CD4-positive, alpha-beta T cell treated with Interleukin-4 for 1 hour (primary cell): Measurements from ENCODE around the gene RAD51B.
"Not testable (repeated sequence)": the region's sequence is repeated elsewhere in the genome, so short reads cannot be mapped to it uniquely, and the experiment has no call there.

Experiments
- DNase-seq, 2 donors: peaks; one replicate each; pipeline ENCODE4 v3.0.0-alpha.2; 2020 to 2022

RAD51B gene

GRCh38 chr14:68031011-68031410 is 211.4 kb downstream of the RAD51B start:
- DNase-seq = not testable (repeated sequence)

- no peak for DNase-seq
Measured at GRCh38 chr14:68032154-68032553, 212.6 kb downstream of the RAD51B start.

DNA sequence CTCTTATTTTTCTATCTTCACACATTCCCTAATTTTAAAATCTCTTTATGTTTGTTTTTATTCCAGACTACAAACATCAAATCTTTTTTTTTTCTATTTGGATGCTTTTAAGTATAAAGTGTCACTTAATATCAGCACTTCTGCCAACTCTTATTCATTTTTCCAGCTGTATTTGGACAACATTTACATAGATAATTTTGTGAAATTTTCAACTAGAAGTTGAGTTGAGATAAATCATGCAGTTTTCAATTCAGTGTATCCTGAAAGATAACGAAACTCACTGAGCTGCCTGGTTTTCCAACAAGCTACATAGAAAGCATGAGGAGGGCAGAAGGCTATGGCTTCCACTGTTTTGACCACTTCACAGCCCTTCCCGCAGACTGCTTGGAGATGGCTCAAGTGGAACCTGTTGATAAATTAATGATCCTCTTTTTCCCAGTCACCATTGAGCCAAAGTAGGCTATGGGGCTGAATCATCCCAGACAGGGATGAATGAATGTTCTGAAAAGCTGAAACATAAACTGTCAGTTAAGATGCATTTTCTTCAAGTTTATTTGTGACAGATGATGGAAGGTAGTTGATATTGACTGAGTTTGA is 213.9 kb downstream of the RAD51B start:
- DNase-seq = no peak

- no peak for DNase-seq
Measured at GRCh38 chr14:68034896-68035295, 215.3 kb downstream of the RAD51B start.

DNA sequence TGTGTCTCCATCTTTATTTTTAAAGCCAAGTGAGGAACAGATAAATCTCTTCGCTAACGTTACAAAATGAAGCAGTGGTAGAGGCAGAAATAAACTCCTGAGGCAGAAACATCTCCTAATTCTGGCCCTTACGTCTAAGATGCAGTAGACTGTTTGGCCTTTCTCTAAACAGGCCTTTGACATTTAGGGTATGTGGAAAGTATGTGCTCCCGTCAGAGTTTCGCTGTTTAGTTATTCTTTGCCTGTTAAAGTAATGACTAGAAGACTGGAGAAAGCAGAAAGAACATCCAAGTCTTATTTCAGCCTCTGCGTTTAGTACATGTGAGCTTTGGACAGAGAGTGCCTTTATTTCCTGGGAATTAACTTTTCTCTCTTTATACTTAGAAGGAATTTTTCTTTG is 216.6 kb downstream of the RAD51B start:
- DNase-seq = no peak

DNA sequence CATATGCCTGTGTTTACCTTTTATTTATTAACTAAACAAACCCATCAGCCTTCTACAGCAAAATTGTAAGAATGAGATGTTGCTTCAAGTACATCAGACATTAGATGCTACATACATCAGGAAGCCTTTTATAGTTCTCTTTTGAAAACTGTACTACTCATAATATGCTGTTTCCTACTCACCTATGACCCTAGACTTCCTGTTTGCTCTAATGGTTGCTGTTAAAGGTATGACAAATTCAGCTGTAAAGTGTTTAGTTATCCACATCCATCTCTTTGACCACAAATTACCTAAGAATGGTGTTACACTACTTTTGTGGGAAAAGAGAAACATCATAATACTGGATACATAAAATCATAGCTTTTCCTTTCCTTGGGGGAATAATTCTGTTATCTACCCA is 220.0 kb downstream of the RAD51B start:
- DNase-seq = no peak

- DNase-seq = no peak
Measured at GRCh38 chr14:68040633-68041369, 221.2 kb downstream of the RAD51B start.

DNA sequence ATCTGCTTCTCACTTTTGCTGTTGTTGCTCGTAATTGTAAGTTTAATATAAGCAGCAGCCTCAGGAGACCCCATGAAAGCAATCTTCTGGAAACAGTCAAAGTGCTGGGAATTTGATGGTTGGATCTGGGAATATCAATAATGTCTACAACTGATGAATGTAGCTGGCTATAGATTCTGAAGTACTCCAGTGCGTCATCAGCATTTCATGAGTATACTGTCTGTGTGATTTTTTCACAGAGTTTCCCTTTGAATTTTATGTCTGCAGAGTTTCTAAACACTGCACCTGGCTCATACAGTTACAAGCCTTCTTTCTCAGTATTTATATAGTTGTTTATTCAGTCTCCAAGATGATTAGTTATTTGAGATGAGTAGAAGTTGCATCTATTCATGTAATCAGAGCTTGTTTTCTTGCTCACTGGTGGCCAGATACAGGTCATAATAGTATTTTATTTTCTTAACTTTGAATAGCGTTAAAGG is 222.3 kb downstream of the RAD51B start:
- DNase-seq = no peak

DNA sequence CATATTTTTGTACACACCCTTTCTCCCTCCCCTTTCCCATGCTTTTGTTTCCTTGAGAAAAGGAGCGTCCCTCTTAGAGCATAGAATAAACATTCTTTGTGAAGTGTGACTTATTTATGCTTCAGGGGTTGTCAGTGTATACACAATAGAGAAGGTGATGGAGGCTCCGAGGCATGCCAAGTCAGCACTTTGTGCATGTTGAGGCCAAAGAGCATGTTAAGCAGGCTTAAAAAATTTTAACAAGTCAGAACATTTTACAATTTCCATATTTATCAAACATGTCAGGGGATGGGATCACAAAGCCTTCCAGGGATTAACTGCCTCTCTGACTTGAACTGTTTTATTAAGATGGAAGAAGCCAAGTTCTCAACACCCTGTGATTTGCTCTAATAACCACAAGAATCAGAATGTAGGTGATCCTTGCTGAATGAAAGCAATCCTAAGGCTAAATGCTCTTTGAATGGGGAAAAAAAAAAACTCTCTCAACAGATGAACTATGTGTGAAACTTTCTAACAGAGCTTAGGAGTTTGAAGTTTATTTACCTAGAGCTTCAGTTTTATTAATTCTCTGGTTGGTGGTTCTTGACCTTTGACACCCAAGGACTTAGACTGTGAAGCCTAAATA is 223.1 kb downstream of the RAD51B start:
- no peak for DNase-seq

DNA sequence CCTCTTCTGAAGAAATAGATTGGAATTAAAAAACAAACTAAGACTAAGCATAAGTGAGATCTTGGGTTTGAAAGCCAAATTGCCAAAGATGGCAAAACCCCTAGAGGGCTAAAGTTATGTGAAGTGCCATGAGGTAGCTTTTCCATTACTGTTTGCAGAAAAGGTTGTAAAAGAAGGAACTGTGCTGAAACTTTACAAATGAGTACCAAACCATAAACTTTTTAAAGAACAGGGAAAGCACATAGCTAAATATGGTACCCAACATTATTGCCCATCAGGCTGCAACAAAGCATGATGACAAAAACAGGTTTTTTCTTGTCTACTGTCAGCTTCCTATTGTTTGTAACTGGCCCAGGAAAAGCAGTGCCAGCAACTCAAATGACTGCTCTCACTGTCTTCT is 224.2 kb downstream of the RAD51B start:
- DNase-seq = no peak

DNA sequence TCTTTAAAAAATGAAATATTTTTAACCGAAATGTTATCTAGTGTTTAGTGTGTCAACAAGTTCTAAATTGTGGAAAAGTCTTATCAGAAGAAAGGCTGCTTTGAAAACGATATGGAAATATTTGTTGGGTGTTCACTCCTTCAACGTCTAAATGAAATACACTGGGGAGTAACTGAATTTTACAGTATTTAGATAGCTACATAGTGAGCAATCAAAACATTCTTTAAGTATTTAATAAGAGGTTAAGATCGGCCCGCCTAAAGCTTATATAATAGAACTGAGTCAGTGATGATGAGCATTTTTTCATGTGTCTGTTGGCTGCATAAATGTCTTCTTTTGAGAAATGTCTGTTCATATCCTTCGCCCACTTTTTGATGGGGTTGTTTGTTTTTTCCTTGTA is 228.3 kb downstream of the RAD51B start:
- no peak for DNase-seq

DNA sequence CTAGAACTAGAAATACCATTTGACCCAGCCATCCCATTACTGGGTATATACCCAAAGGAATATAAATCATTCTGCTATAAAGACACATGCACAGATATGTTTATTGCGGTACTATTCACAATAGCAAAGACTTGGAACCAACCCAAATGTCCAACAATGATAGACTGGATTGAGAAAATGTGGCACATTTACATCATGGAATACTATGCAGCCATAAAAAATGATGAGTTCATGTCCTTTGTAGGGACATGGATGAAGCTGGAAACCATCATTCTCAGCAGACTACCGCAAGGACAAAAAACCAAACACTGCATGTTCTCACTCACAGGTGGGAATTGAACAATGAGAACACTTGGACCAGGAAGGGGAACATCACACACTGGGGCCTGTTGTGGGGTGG is 229.2 kb downstream of the RAD51B start:
- DNase-seq = not testable (repeated sequence)

DNA sequence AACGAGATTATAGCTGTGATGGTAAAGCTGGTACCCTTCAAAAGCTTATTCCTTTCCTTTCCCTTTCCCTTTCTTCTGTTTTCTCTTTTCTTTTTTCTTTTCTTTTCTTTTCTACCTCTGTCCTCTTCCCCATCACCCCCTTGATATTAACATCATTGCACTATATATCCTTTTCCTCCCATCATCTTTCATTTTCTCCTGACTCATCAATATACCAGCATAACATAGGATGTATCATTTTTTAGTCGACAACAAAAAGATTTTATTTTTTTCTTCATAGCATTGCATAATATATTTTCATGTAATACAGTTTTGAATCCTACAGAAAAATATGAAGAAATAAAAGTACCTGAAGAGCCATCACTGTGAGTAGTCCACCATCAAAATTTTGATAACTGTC is 230.6 kb downstream of the RAD51B start:
- DNase-seq = no peak

DNA sequence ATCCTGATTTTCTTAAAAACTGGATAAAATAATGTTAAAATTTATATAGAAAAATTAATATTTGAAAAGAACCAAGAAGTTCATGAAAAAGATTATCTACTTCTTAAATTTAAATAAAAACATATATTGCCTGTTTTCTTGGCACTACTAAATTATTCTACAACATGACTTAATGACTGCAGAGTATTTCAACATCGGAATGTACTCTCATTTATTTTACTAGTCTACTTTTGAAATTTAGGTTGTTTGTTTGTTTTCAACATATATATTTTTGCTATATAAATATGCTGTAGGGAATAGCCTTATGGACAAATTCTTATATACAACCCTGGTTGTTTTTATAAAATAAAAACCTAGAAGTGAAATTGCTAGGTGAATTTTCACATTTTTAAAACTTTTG is 231.6 kb downstream of the RAD51B start:
- no peak for DNase-seq

DNA sequence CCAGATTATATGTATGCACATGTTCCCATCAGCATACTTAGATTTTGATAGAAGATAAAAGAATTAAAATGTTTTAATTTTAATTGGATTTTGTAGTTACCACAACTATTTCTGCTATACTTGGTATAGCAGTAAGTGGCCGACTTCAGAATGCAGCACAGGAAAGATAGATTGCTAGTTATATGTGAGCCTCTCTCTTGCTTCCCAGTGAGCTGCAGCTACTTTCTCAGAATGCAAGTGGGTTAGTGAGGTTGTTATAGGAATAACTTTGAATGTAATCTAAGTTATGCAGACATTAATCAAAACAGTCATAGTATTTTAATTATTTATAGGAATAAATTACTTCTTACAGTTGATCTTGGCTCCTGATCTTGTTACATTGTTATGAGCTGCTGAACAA is 240.6 kb downstream of the RAD51B start:
- no peak for DNase-seq

GRCh38 chr14:68062651-68063050 is 243.1 kb downstream of the RAD51B start:
- no peak for DNase-seq

DNA sequence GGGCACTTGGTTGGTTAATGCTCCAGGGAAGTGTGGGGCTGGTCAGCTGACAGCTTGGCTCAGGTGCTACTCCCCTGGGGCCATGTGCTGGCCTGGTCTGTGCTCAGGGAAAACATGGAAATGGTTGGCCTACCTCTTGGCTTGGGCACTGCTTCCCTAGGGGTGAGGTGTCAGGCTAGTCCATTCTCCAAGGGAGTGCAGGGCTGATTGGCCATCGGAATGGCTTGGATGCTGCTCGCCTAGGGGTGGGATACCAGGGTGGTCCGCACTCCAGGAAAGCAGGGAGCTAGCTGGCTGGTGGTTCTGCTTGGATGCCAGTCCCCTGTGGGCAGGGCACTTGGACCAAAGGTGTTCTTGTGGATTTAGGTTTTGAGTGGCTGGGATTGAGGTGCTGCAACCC is 245.7 kb downstream of the RAD51B start:
- no peak for DNase-seq

DNA sequence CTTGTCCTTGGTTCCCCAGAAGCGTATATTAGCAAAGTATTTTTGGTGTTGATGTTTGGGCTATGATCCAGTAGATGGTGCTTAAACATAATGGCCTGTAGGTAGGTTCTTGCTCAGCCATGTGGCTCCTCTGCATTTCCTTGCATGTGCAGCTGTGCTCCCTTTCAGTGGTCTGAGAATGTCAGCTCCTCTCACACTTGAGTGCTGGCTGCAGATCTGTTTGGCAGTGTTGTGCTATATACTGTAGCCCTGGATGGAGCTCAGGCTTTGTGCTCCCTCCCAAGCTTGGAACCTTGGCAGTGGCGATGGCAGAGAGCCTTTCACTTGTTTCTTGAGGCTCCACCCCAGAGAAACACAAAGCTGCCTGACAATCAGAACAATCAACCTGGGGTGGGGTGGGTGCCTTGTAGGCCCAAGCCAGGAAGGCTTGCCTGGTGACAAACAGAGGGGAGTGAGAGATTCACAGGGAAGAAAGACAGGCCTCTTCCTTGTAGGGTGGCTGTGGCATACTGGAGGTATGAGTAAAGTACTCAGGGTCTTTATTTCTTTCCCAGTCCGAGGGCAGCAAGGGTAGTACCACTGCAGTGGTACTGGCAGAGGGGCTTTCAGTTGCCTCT is 255.3 kb downstream of the RAD51B start:
- no peak for DNase-seq

- DNase-seq = no peak
Measured at GRCh38 chr14:68075382-68076029, 255.9 kb downstream of the RAD51B start.

GRCh38 chr14:68076451-68076850 is 256.9 kb downstream of the RAD51B start:
- DNase-seq = no peak

DNA sequence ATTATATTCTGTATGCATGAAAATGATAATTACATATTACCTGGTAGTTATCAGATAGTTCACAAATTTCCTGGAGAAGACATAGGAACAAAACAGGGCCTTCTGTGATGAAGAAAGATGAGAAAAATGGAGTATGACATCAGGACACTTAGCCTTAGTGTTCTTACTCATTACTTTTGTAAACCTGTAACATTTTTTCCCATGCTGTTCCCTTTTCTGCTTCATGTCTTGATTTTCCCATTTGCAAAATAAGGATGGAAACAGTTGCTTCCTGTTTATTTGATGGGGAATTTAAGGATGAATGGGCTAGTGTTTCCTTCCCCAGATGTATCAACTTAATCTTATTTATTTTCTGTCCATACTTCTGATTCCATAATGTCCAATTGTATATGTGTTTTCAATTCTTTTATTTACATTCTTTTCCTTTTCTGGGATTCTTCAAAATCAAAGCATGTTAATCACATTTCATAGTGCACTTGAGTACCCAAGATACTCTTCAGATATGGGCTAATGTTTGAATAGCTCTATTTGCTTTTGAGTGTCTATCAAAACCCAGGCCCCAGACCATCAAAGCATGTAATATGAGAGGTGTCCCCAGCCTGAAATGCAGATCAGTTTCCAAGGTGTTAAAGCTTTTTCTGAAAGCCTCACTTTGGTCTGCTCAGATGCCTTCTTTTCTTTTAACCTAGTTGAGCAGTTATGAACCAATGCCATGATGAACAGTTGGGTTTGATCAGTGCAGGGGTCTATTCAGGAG is 260.5 kb downstream of the RAD51B start:
- no peak for DNase-seq

GRCh38 chr14:68081489-68081888 is 261.9 kb downstream of the RAD51B start:
- no peak for DNase-seq
